Esophagus squamous epithelium (tissue), 4 donors: ENCODE data around the gene RAI14.

Experiments used
- POLR2A ChIP-seq, 4 donors: fragments of 450-650 bp; IDR thresholded peaks; one replicate each; pipeline ENCODE4 v1.6.1; 2017; ENCODE audit warnings: antibody characterized with exemption in 4 of 4, mild to moderate bottlenecking in 4 of 4, moderate library complexity in 3 of 4
- TF ChIP-seq, protein P1 (sequence below), 6 experiments: fragments of 450-650 bp in 4 of 6; fragments of 200-600 bp in 2 of 6; sonication (generic) in 2 of 6; IDR thresholded peaks; one replicate each; pipeline ENCODE4 v1.5.1; 2016 to 2019; ENCODE audit warnings: antibody characterized with exemption in 6 of 6, mild to moderate bottlenecking in 4 of 6, moderate library complexity in 4 of 6

DNA sequence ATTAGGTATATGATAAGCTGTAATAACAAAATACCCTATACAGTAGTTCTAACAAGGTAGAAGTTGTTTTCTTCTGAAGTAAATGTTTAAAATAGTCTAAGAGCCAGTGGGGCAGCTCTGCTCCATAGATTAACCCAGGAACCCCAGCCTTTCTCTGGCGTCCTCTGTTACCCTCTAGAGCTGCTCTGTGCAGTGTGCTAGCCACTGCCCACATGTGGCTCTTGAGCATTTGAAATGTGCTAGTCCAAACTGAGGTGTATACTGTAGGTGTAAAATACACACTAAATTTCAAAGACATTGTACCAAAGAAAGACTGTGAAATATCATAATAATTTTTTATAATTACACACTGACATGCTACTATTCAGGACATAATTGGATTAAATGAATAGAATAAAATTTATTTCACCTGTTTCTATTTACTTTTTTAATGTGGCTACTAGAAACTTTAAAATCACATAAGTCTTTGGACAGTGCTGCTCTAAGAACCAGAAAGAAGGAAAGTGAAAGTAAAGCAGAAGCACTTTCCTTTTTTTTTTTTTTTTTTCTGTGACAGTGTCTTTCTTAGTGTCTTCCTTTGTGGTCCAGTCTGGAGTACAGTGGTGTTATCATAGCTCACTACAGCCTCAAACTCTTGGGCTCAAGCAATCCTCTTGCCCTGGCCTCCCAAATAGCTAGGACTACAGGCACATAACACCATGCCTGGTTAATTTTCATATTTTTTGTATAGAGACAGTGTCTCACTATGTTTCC is 39.3 kb downstream of the RAI14 start:
- TF ChIP-seq, protein P1, sequence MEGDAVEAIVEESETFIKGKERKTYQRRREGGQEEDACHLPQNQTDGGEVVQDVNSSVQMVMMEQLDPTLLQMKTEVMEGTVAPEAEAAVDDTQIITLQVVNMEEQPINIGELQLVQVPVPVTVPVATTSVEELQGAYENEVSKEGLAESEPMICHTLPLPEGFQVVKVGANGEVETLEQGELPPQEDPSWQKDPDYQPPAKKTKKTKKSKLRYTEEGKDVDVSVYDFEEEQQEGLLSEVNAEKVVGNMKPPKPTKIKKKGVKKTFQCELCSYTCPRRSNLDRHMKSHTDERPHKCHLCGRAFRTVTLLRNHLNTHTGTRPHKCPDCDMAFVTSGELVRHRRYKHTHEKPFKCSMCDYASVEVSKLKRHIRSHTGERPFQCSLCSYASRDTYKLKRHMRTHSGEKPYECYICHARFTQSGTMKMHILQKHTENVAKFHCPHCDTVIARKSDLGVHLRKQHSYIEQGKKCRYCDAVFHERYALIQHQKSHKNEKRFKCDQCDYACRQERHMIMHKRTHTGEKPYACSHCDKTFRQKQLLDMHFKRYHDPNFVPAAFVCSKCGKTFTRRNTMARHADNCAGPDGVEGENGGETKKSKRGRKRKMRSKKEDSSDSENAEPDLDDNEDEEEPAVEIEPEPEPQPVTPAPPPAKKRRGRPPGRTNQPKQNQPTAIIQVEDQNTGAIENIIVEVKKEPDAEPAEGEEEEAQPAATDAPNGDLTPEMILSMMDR (IDR thresholded peaks at IDR 0.05) = no peak
- no peak for TF ChIP-seq POLR2A (IDR thresholded peaks at IDR 0.05)
